ENCODE results near the gene HERC2.
"Not testable (repeated sequence)": the region's sequence is repeated elsewhere in the genome, so short reads cannot be mapped to it uniquely, and the experiment has no call there.

Gene HERC2

DNA sequence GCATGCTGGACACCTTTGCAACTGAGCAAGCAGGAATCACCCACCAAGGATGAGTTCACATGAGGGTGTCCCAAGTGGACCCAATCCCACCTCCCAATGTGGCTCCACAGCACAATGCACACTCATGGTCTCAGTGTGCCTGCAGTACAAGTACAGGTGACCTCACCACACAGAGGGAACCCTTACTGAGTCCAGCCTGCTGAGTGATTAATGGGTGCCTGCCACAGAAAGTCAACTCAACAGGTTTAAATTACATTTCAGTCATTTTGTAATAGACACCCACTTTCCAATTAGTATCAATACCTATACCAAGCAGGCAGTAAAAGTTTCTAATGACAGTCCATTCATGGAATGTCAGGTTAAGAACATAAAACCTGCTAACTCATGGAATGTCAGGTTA, 59.5 kb downstream of the HERC2 start:
- Histone ChIP-seq H3K4me1 (ENCODE audit: control insufficient read depth in 5 of 5, insufficient read depth in 5 of 5, low read length in 5 of 5) (no peaks in the 10 kb centered on the region), H3K36me3 (ENCODE audit: control insufficient read depth in 5 of 5, insufficient read depth in 5 of 5, low read length in 5 of 5) (peaks cover 16 to 68% (median 56%) of the 10 kb centered on the region in 5 donors), H3K9me3 (ENCODE audit: control insufficient read depth in 5 of 5, low read length in 5 of 5) (no peaks in the 10 kb centered on the region), H3K4me3 (ENCODE audit: low read depth in 1 of 5, low read length in 5 of 5) (no peak overlapping the region), H3K27ac (ENCODE audit: low read depth, low read length) (no peak overlapping the region), H3K9ac (ENCODE audit: low read length in 5 of 5) (no peak overlapping the region), H3K27me3 (ENCODE audit: control insufficient read depth in 5 of 5, insufficient read depth in 4 of 5, low read length in 5 of 5) (no peaks in the 10 kb centered on the region)

GRCh38 chr15:28260722-28261121, 61.3 kb downstream of the HERC2 start:
- H3K4me1 ChIP-seq (ENCODE audit: control insufficient read depth in 5 of 5, insufficient read depth in 5 of 5, low read length in 5 of 5) = no peaks in the 10 kb centered on the region
- H3K27ac ChIP-seq (ENCODE audit: low read depth, low read length) = no peak overlapping the region
- H3K27me3 ChIP-seq (ENCODE audit: control insufficient read depth in 5 of 5, insufficient read depth in 4 of 5, low read length in 5 of 5) = no peaks in the 10 kb centered on the region
- no peak overlapping the region for H3K9ac ChIP-seq (ENCODE audit: low read length in 5 of 5)
- H3K9me3 ChIP-seq (ENCODE audit: control insufficient read depth in 5 of 5, low read length in 5 of 5) = no peaks in the 10 kb centered on the region
- H3K4me3 ChIP-seq (ENCODE audit: low read depth in 1 of 5, low read length in 5 of 5) = no peak overlapping the region
- H3K36me3 ChIP-seq (ENCODE audit: control insufficient read depth in 5 of 5, insufficient read depth in 5 of 5, low read length in 5 of 5) = peaks cover 8 to 64% (median 48%) of the 10 kb centered on the region in 5 donors

DNA sequence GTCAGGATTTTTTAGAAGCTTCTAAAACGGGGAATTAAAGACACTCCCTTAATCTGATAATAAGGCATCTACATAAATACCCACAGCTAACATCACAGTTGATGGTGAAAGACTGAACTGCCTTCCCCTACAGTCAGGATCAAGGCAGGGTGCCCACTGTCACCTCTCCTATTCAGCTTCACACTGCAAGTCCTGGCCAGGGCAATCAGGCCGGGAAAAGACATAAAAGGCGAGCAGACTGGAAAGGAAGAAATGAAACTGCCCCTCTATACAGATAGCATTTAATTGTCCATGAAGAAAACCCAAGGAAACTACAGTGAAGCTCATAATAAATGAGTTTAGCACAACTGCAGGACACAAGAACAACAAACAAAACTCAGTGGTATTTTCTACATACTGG, 61.7 kb downstream of the HERC2 start:
- Histone ChIP-seq H3K27me3 (ENCODE audit: control insufficient read depth in 5 of 5, insufficient read depth in 4 of 5, low read length in 5 of 5) (no peaks in the 10 kb centered on the region), H3K4me3 (ENCODE audit: low read depth in 1 of 5, low read length in 5 of 5) (no peak overlapping the region), H3K9me3 (ENCODE audit: control insufficient read depth in 5 of 5, low read length in 5 of 5) (no peaks in the 10 kb centered on the region), H3K4me1 (ENCODE audit: control insufficient read depth in 5 of 5, insufficient read depth in 5 of 5, low read length in 5 of 5) (no peaks in the 10 kb centered on the region), H3K36me3 (ENCODE audit: control insufficient read depth in 5 of 5, insufficient read depth in 5 of 5, low read length in 5 of 5) (peaks cover 8 to 64% (median 48%) of the 10 kb centered on the region in 5 donors), H3K27ac (ENCODE audit: low read depth, low read length) (no peak overlapping the region), H3K9ac (ENCODE audit: low read length in 5 of 5) (no peak overlapping the region)

GRCh38 chr15:28255965-28256364, 66.0 kb downstream of the HERC2 start:
- Histone ChIP-seq H3K4me1 (ENCODE audit: control insufficient read depth in 5 of 5, insufficient read depth in 5 of 5, low read length in 5 of 5) (no peaks in the 10 kb centered on the region), H3K27ac (ENCODE audit: low read depth, low read length) (no peak overlapping the region), H3K9me3 (ENCODE audit: control insufficient read depth in 5 of 5, low read length in 5 of 5) (no peaks in the 10 kb centered on the region), H3K9ac (ENCODE audit: low read length in 5 of 5) (no peak overlapping the region), H3K36me3 (ENCODE audit: control insufficient read depth in 5 of 5, insufficient read depth in 5 of 5, low read length in 5 of 5) (peaks cover 8 to 63% (median 50%) of the 10 kb centered on the region in 5 donors), H3K27me3 (ENCODE audit: control insufficient read depth in 5 of 5, insufficient read depth in 4 of 5, low read length in 5 of 5) (no peaks in the 10 kb centered on the region), H3K4me3 (ENCODE audit: low read depth in 1 of 5, low read length in 5 of 5) (no peak overlapping the region)

- Histone ChIP-seq H3K4me1 (ENCODE audit: control insufficient read depth in 5 of 5, insufficient read depth in 5 of 5, low read length in 5 of 5) (no peaks in the 10 kb centered on the region), H3K9me3 (ENCODE audit: control insufficient read depth in 5 of 5, low read length in 5 of 5) (peaks cover 0 to 4% (median 3%) of the 10 kb centered on the region in 5 donors), H3K27ac (ENCODE audit: low read depth, low read length) (no peak overlapping the region), H3K27me3 (ENCODE audit: control insufficient read depth in 5 of 5, insufficient read depth in 4 of 5, low read length in 5 of 5) (no peaks in the 10 kb centered on the region), H3K9ac (ENCODE audit: low read length in 5 of 5) (no peak overlapping the region), H3K36me3 (ENCODE audit: control insufficient read depth in 5 of 5, insufficient read depth in 5 of 5, low read length in 5 of 5) (peaks cover 15 to 71% (median 63%) of the 10 kb centered on the region in 5 donors), H3K4me3 (ENCODE audit: low read depth in 1 of 5, low read length in 5 of 5) (no peak overlapping the region)
These were observed 69.1 kb downstream of the HERC2 start for GRCh38 chr15:28252831-28253230.

DNA sequence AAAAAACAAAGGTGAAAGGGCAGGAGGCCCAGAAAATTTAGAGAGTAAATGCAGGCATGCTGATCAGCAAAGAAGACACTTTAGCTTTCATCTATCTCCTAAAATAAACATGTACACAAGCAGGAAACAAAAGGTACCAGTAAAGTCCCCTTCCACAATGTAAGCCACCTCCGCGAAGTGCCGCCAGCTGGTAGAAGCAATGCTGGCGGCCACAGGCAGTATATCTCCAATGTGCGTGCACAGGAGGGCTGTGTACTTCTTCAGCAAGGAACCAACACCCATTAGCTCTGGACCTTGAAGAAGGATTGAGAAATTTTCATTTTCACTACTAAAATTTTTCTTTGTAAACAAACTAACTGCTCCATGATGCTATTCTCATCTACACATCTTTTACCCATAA, 75.4 kb downstream of the HERC2 start:
- H3K9ac ChIP-seq (ENCODE audit: low read length in 5 of 5) = no peak overlapping the region
- no peaks in the 10 kb centered on the region for H3K27me3 ChIP-seq (ENCODE audit: control insufficient read depth in 5 of 5, insufficient read depth in 4 of 5, low read length in 5 of 5)
- H3K36me3 ChIP-seq (ENCODE audit: control insufficient read depth in 5 of 5, insufficient read depth in 5 of 5, low read length in 5 of 5) = peaks cover 28 to 74% (median 60%) of the 10 kb centered on the region in 5 donors
- no peak overlapping the region for H3K27ac ChIP-seq (ENCODE audit: low read depth, low read length)
- H3K9me3 ChIP-seq (ENCODE audit: control insufficient read depth in 5 of 5, low read length in 5 of 5) = peaks cover 2 to 14% (median 3%) of the 10 kb centered on the region in 5 donors
- H3K4me3 ChIP-seq (ENCODE audit: low read depth in 1 of 5, low read length in 5 of 5) = no peak overlapping the region
- no peaks in the 10 kb centered on the region for H3K4me1 ChIP-seq (ENCODE audit: control insufficient read depth in 5 of 5, insufficient read depth in 5 of 5, low read length in 5 of 5)

DNA sequence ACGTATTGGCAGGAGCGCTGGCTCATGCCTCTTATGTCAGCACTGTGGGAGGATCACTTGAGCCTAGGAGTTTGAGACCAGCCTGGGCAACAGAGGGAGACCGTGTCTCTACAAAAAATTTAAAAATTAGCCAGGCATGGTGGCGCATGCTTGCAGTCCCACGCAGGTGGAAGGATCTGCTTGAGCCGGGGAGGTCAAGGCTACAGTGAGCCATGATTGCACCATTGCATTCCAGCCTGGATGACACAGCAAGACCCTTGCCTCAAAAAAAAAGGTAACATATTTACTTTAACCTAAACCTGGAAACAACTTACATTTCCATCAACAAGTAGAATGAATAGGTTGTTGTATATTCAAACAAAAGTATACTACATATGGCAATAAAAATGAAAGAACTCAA, 78.1 kb downstream of the HERC2 start:
- Histone ChIP-seq H3K4me1 (ENCODE audit: control insufficient read depth in 5 of 5, insufficient read depth in 5 of 5, low read length in 5 of 5) (no peaks in the 10 kb centered on the region), H3K9me3 (ENCODE audit: control insufficient read depth in 5 of 5, low read length in 5 of 5) (peaks cover 0 to 10% (median 3%) of the 10 kb centered on the region in 5 donors), H3K4me3 (ENCODE audit: low read depth in 1 of 5, low read length in 5 of 5) (no peak overlapping the region), H3K27ac (ENCODE audit: low read depth, low read length) (no peak overlapping the region), H3K27me3 (ENCODE audit: control insufficient read depth in 5 of 5, insufficient read depth in 4 of 5, low read length in 5 of 5) (no peaks in the 10 kb centered on the region), H3K36me3 (ENCODE audit: control insufficient read depth in 5 of 5, insufficient read depth in 5 of 5, low read length in 5 of 5) (peaks cover 34 to 74% (median 53%) of the 10 kb centered on the region in 5 donors), H3K9ac (ENCODE audit: low read length in 5 of 5) (no peak overlapping the region)

GRCh38 chr15:28243399-28243798, 78.6 kb downstream of the HERC2 start:
- Histone ChIP-seq H3K4me1 (ENCODE audit: control insufficient read depth in 5 of 5, insufficient read depth in 5 of 5, low read length in 5 of 5) (no peaks in the 10 kb centered on the region), H3K36me3 (ENCODE audit: control insufficient read depth in 5 of 5, insufficient read depth in 5 of 5, low read length in 5 of 5) (peaks cover 35 to 69% (median 48%) of the 10 kb centered on the region in 5 donors), H3K4me3 (ENCODE audit: low read depth in 1 of 5, low read length in 5 of 5) (no peak overlapping the region), H3K27me3 (ENCODE audit: control insufficient read depth in 5 of 5, insufficient read depth in 4 of 5, low read length in 5 of 5) (no peaks in the 10 kb centered on the region), H3K9me3 (ENCODE audit: control insufficient read depth in 5 of 5, low read length in 5 of 5) (peaks cover 0 to 10% (median 3%) of the 10 kb centered on the region in 5 donors), H3K9ac (ENCODE audit: low read length in 5 of 5) (no peak overlapping the region), H3K27ac (ENCODE audit: low read depth, low read length) (no peak overlapping the region)

- H3K9me3 ChIP-seq (ENCODE audit: control insufficient read depth in 5 of 5, low read length in 5 of 5); H3K27ac ChIP-seq (ENCODE audit: low read depth, low read length); H3K27me3 ChIP-seq (ENCODE audit: control insufficient read depth in 5 of 5, insufficient read depth in 4 of 5, low read length in 5 of 5); H3K9ac ChIP-seq (ENCODE audit: low read length in 5 of 5); H3K4me1 ChIP-seq (ENCODE audit: control insufficient read depth in 5 of 5, insufficient read depth in 5 of 5, low read length in 5 of 5); H3K4me3 ChIP-seq (ENCODE audit: low read depth in 1 of 5, low read length in 5 of 5): not testable (repeated sequence)
- H3K36me3 ChIP-seq (ENCODE audit: control insufficient read depth in 5 of 5, insufficient read depth in 5 of 5, low read length in 5 of 5) = peaks cover 24 to 40% (median 30%) of the 10 kb centered on the region in 5 donors
These were observed 83.7 kb downstream of the HERC2 start for GRCh38 chr15:28238296-28238695.

- H3K27me3 ChIP-seq (ENCODE audit: control insufficient read depth in 5 of 5, insufficient read depth in 4 of 5, low read length in 5 of 5); H3K9me3 ChIP-seq (ENCODE audit: control insufficient read depth in 5 of 5, low read length in 5 of 5); H3K27ac ChIP-seq (ENCODE audit: low read depth, low read length); H3K4me3 ChIP-seq (ENCODE audit: low read depth in 1 of 5, low read length in 5 of 5); H3K4me1 ChIP-seq (ENCODE audit: control insufficient read depth in 5 of 5, insufficient read depth in 5 of 5, low read length in 5 of 5); H3K9ac ChIP-seq (ENCODE audit: low read length in 5 of 5): not testable (repeated sequence)
- peaks cover 8 to 44% (median 23%) of the 10 kb centered on the region in 5 donors for H3K36me3 ChIP-seq (ENCODE audit: control insufficient read depth in 5 of 5, insufficient read depth in 5 of 5, low read length in 5 of 5)
These were observed 90.2 kb downstream of the HERC2 start for GRCh38 chr15:28231743-28232142.

GRCh38 chr15:28231336-28231735, 90.6 kb downstream of the HERC2 start:
- not testable (repeated sequence) for H3K4me1 ChIP-seq (ENCODE audit: control insufficient read depth in 5 of 5, insufficient read depth in 5 of 5, low read length in 5 of 5); H3K4me3 ChIP-seq (ENCODE audit: low read depth in 1 of 5, low read length in 5 of 5); H3K9me3 ChIP-seq (ENCODE audit: control insufficient read depth in 5 of 5, low read length in 5 of 5); H3K27me3 ChIP-seq (ENCODE audit: control insufficient read depth in 5 of 5, insufficient read depth in 4 of 5, low read length in 5 of 5); H3K27ac ChIP-seq (ENCODE audit: low read depth, low read length); H3K9ac ChIP-seq (ENCODE audit: low read length in 5 of 5)
- H3K36me3 ChIP-seq (ENCODE audit: control insufficient read depth in 5 of 5, insufficient read depth in 5 of 5, low read length in 5 of 5) = peaks cover 8 to 46% (median 23%) of the 10 kb centered on the region in 5 donors

Measured in subcutaneous abdominal adipose tissue (tissue), 5 donors.